Gastroesophageal sphincter (tissue), 4 donors: ENCODE data around the gene LBR. TPM values are rescaled to one million over a fixed set of nuclear protein-coding genes. Genes with fewer than 3 reads are reported as not detected.
A peak's percentile ranks its signal among the peaks of the same experiment; 100 is the strongest.

ENCODE experiments used
- ATAC-seq: fragments of 150-250 bp; one replicate; pipeline ENCODE4 v1.9.1; 2016; ENCODE audit warnings: mild to moderate bottlenecking, moderate library complexity
- H3K27ac ChIP-seq, 4 donors: fragments of 200-600 bp; sonication (generic) in 3 of 4; 1 replicate in 3 of 4; 2 replicates in 1 of 4; pipeline ENCODE4 v1.5.1; 2016 to 2019
- H3K27me3 ChIP-seq: fragments of 200-600 bp; sonication (generic); one replicate; pipeline ENCODE4 v1.5.1; 2019
- H3K36me3 ChIP-seq, 2 donors: fragments of 200-600 bp; sonication (generic); one replicate each; pipeline ENCODE4 v1.5.1; 2019; ENCODE audit warnings: control low read depth in 1 of 2
- H3K4me1 ChIP-seq, 3 donors: fragments of 200-600 bp; sonication (generic); 1 replicate in 2 of 3; 2 replicates in 1 of 3; pipeline ENCODE4 v1.5.1; 2016 to 2019; ENCODE audit warnings: control low read depth in 2 of 3
- H3K4me3 ChIP-seq, 2 donors: fragments of 200-600 bp; sonication (generic); one replicate each; pipeline ENCODE4 v1.5.1; 2019; ENCODE audit warnings: mild to moderate bottlenecking in 1 of 2, moderate library complexity in 1 of 2
- H3K9me3 ChIP-seq, 3 donors: fragments of 200-600 bp; sonication (generic); one replicate each; pipeline ENCODE4 v1.5.1; 2017 to 2019; ENCODE audit warnings: control low read depth in 2 of 3
- CTCF ChIP-seq, 4 experiments: fragments of 200-600 bp in 2 of 4; fragments of 450-650 bp in 2 of 4; sonication (generic) in 1 of 4; IDR thresholded peaks; one replicate each; pipeline ENCODE4 v1.5.1; 2017 to 2019; ENCODE audit warnings: antibody characterized with exemption in 4 of 4, mild to moderate bottlenecking in 2 of 4, moderate library complexity in 2 of 4
- EP300 ChIP-seq: sonication (generic); formaldehyde crosslinking; IDR thresholded peaks from one replicate; pipeline ENCODE4 v1.6.1; 2017; ENCODE audit warnings: antibody characterized with exemption, mild to moderate bottlenecking
- POLR2A ChIP-seq, 2 donors: fragments of 450-650 bp; IDR thresholded peaks; one replicate each; pipeline ENCODE4 v1.6.1; 2017; ENCODE audit warnings: antibody characterized with exemption in 2 of 2, mild to moderate bottlenecking in 2 of 2, moderate library complexity in 1 of 2
- POLR2AphosphoS5 ChIP-seq: sonication (generic); formaldehyde crosslinking; IDR thresholded peaks from one replicate; pipeline ENCODE4 v1.6.1; 2017; ENCODE audit warnings: antibody characterized with exemption
- WGBS, 2 donors: methylation state at CpG; one replicate each; pipeline ENCODE4 v1.1.5; 2018; ENCODE audit warnings: low coverage in 1 of 2; 5-methylcytosine and 5-hydroxymethylcytosine counted together
- total RNA-seq, 4 donors: library from RNA; depleted of rRNA; stranded (reverse); fragments of >200 nt; gene quantifications; one replicate each; pipeline ENCODE4 v1.1.0, GENCODE V29; 2016

Gene LBR
- total RNA-seq, 4 donors from 2014 or later = 78.2 to 139 (median 92.8) TPM

GRCh38 chr1:225465793-225466517 lies 38.1 kb upstream of the LBR start:
- Histone ChIP-seq H3K27me3 (no peaks in the 10 kb centered on the region), H3K9me3 (no peaks in the 10 kb centered on the region), H3K36me3 (no peaks in the 10 kb centered on the region), H3K4me1 (peaks cover 0 to 40% (median 12%) of the 10 kb centered on the region in 3 donors), H3K4me3 (no peak overlapping the region), H3K27ac (peak overlapping the region in 1 of 4 donors; percentile 69)
- no peak for TF ChIP-seq POLR2A (IDR thresholded peaks at IDR 0.05)
- no peak for TF ChIP-seq EP300
- TF ChIP-seq POLR2AphosphoS5 = no peak
- ATAC-seq = no peak
- 89% methylated on average over 17 of the region's 26 CpGs; no CpG with 5 or more reads in 1 of the 2 donors for WGBS, 2 donors

- H3K27me3 ChIP-seq = no peaks in the 10 kb centered on the region
- peaks cover 0 to 48% (median 20%) of the 10 kb centered on the region in 3 donors for H3K4me1 ChIP-seq
- no peak overlapping the region for H3K4me3 ChIP-seq
- H3K36me3 ChIP-seq = no peaks in the 10 kb centered on the region
- ATAC-seq = no peak
- 42 to 71% methylated on average over 3 to 8 of the region's 15 CpGs for WGBS, 2 donors
- no peak for TF ChIP-seq POLR2AphosphoS5
- TF ChIP-seq POLR2A (IDR thresholded peaks at IDR 0.05) = no peak
- no peak for TF ChIP-seq EP300
- no peak for TF ChIP-seq CTCF (IDR thresholded peaks at IDR 0.05)
- no peaks in the 10 kb centered on the region for H3K9me3 ChIP-seq
- peak overlapping the region in 1 of 4 donors; percentile 69 for H3K27ac ChIP-seq
Observed at GRCh38 chr1:225464851-225465792, 37.3 kb upstream of the LBR start.

- WGBS, 2 donors = 11 to 39% methylated on average over 10 to 13 of the region's 15 CpGs
- Histone ChIP-seq H3K27me3 (no peaks in the 10 kb centered on the region), H3K4me1 (peaks cover 0 to 55% (median 22%) of the 10 kb centered on the region in 3 donors), H3K36me3 (no peaks in the 10 kb centered on the region), H3K27ac (peak overlapping the region in 1 of 4 donors; percentile 79), H3K9me3 (no peaks in the 10 kb centered on the region), H3K4me3 (no peak overlapping the region)
- TF ChIP-seq EP300 (no peak), POLR2AphosphoS5 (no peak), CTCF (IDR thresholded peaks at IDR 0.05) (no peak), POLR2A (IDR thresholded peaks at IDR 0.05) (no peak)
- no peak for ATAC-seq
Observed at GRCh38 chr1:225462714-225463574, 35.1 kb upstream of the LBR start.

- no peaks in the 10 kb centered on the region for H3K36me3 ChIP-seq
- WGBS, 2 donors = 0 to 23% methylated on average over 2 to 3 of the region's 5 CpGs
- peak overlapping the region in 1 of 4 donors; percentile 79 for H3K27ac ChIP-seq
- no peak for ATAC-seq
- TF ChIP-seq POLR2AphosphoS5 (no peak), CTCF (IDR thresholded peaks at IDR 0.05) (no peak), POLR2A (IDR thresholded peaks at IDR 0.05) (no peak), EP300 (no peak)
- H3K9me3 ChIP-seq = no peaks in the 10 kb centered on the region
- H3K27me3 ChIP-seq = no peaks in the 10 kb centered on the region
- H3K4me1 ChIP-seq = peaks cover 0 to 55% (median 22%) of the 10 kb centered on the region in 3 donors
- H3K4me3 ChIP-seq = no peak overlapping the region
Observed at GRCh38 chr1:225462429-225462713, 34.5 kb upstream of the LBR start.
